Fibroblast of lung (primary cell): Measurements from ENCODE around the gene SLC15A1.

Experiments used
- CTCF ChIP-seq, 2 donors: IDR thresholded peaks in 1 of 2; conservative IDR thresholded peaks in 1 of 2; 1 replicate in 1 of 2; 2 replicates in 1 of 2; pipeline ENCODE4 v1.5.1; 2011 to 2012; ENCODE audit warnings: low read length in 2 of 2, control low read depth in 1 of 2, inconsistent platforms in 1 of 2, low read depth in 1 of 2, mild to moderate bottlenecking in 1 of 2
- EZH2 ChIP-seq: IDR thresholded peaks from 2 replicates; pipeline ENCODE4 v1.5.1; 2012; ENCODE audit warnings: low read length, control low read depth, mild to moderate bottlenecking; ENCODE audit errors: missing control alignments

DNA sequence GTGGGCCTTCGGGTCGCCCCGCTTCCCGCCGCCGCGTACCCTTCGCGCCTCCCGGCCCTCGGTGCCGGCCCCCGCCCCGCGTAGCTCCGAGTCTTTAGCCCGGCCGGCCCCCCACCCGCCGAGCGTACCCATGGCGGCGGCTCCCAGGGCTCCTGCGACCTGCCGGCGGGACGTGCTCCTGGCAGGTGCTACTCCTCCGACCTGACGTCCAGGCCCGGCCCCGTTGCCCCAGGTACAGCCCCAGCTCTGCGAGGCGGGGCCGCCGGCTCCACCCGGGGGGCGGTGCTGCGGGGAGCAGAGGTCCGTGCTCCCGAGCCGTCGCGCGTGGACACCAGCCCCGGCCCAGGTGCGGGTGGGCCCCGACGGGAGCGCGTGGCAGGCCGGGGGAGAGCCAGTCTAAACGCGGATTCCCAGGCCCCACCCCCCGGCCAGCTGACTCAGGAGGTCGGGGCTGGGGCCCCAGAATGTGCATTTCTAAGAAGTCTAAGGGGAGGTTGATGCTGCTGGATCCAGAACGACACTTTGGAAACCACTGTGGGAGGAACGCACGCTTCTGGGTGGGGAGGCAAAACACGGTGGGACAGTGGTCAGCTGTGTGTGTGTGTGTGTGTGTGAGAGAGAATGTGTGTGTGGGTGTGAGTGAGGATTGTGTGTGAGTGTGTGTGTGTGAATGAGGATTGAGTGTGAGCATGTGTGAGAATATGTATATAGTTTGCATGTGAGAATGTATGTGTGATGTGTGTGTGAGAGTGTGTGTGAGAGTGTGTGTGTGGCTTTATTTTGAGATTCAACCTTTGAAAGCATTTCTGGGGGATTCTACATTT, at the start of gene SLC15A1:
- TF ChIP-seq CTCF (conservative IDR thresholded peaks at IDR 0.05 in 1 of 2, IDR thresholded peaks at IDR 0.05 in 1 of 2; ENCODE audit: low read depth in 1 of 2, low read length in 2 of 2) (no peak), EZH2 (peak; percentile 85)
